HG03025 (cell line): ENCODE results near the gene HOXC10.

ENCODE experiments used
- ATAC-seq: cut with Tn5 transposase; IDR thresholded peaks from one replicate; pipeline ENCODE4 v1.9.1; 2021; ENCODE audit warnings: mild to moderate bottlenecking, moderate library complexity; ENCODE audit not compliant: unreplicated experiment, low FRiP score

Gene HOXC10

DNA sequence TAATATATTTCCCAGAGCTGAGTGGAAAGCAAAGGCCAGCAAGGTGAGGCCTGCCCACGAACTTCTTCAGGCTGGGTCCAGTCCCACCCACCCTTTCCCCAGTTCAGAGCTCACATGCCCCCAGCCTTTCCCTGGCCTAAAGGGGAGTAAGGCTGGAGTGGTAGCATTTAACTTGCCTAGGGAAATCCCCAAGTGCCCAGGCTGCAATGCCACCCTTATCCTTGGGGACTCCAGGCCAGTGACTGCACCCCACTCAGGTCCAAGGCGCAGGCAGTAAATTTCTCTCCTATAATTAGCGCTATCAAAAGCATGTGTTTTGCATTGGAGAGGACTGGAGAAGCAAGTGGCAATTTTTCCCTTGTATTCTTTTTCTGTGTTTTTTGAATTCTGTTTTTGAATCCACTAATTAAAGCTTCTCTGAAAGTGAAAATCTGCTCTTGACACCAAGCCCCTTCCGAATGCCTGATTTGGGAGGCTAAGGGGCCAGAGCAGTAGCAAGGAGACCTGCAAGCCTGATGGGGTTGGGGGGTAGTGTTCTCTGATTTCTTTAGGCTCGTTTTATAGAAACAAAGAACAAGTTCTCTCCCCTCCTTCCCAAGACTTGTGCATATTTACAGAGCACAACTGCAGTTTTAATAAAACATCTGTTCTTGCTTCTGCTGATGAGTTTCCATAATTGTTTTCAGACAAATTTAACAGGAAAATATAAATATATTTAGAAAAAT is 39.8 kb downstream of the HOXC10 start:
- no peak for ATAC-seq

DNA sequence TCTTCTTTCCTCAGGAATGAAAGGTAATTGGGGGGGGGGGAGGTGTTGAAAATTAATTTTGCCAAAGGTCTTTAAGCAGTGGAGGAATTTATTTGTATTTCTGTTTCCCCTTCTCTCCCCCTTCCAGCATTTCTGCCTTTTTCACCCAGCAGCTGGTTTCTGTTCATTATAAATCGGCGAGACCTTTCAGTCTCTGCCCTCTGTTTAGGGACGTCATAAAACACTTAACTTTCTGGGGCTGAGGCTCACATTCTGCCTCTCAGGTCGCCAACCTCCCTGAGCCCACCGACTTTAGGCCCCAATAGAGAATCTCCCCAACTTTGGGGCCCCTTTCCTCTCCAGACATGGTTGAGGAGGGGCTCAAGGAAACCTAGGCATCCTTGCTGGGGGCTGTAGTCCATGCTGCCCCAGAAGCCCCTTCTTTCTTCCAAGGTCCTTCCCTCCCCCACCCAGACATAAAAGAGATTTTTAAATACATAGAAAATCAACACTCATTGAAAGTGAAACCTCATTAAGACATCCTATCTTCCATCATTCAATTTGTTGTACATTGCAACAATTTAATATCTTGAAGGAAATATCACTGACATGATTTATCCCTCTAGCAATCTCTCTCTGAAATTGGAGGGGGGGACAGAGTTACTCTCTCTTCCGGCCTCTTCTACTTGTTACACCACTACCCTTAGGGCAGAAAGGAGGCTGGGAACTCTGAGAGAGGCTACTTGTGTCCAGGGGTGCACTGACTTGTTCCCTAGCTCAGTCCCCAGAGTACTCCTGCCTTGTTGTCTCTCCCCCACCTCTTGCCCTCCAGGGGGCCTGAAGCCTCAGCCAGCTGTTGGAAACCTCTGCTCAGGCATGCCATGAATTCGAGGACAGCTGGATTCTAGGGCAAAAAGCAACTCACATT is 40.8 kb downstream of the HOXC10 start:
- ATAC-seq, result no peak

DNA sequence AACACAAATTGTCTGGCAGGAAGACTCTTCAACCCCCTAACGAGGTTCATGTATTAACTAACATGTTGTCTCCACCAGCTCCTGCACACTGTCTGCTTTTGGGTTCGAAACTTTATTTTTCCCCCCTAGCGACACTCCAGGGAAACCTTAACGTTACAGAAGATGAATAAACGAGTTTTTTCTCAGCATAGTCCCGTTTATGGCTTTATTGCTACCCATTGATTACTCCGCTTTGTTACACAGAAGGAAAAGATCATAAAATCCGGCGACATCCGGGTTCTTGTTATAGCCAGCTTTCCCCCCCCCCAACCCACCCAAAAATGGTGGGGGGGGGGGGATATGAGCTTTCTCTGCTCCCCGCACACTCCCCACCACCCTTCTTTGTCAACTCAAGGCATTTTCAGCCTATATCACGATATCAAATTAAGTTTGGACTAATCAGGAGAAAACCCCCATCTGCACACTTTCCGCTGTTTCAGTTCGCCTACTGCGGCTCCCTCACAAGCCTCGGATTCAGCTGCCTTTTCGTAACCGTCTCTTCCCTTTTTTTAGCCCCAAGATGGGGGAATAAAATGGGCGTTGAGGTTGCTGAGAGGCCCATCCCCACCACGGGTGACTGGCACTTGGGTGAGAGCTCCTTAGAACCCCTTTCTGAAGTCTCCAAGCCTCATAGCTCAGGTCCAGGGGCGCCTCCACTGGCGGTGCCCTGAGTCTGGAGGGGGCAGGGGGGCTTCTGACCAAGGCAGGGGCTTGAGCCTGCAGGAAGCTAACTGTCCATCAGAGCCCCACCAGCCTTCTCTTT is 41.9 kb downstream of the HOXC10 start:
- ATAC-seq, result no peak

- no peak for ATAC-seq
Measured at GRCh38 chr12:54027442-54027786, 42.5 kb downstream of the HOXC10 start.

DNA sequence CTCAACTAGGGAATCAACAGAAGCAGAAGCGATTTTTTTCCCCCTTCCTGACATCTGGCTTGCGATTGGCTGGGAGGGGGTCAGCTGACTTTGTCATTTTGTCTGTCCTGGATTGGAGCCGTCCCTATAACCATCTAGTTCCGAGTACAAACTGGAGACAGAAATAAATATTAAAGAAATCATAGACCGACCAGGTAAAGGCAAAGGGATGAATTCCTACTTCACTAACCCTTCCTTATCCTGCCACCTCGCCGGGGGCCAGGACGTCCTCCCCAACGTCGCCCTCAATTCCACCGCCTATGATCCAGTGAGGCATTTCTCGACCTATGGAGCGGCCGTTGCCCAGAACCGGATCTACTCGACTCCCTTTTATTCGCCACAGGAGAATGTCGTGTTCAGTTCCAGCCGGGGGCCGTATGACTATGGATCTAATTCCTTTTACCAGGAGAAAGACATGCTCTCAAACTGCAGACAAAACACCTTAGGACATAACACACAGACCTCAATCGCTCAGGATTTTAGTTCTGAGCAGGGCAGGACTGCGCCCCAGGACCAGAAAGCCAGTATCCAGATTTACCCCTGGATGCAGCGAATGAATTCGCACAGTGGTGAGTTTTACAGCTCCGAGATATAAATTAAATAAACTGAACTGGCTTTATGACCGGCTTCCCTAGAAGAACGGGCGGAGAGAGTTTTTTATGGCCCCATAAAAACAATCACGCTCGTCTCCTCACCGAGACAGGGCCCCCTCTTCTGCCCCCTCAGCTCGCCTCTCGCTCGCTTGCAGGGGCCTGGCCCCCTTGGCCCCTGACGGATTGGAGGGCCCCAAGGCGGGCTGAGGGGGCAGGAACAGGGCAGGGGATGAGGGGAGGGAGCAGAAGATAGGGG is 43.6 kb downstream of the HOXC10 start, which contains the start of gene HOXC6:
HOXC6 (plus strand) TSS at position 127 of the 888 bp plus-strand sequence; CDS start at position 209, 82 bp downstream.
- ATAC-seq, result no peak

DNA sequence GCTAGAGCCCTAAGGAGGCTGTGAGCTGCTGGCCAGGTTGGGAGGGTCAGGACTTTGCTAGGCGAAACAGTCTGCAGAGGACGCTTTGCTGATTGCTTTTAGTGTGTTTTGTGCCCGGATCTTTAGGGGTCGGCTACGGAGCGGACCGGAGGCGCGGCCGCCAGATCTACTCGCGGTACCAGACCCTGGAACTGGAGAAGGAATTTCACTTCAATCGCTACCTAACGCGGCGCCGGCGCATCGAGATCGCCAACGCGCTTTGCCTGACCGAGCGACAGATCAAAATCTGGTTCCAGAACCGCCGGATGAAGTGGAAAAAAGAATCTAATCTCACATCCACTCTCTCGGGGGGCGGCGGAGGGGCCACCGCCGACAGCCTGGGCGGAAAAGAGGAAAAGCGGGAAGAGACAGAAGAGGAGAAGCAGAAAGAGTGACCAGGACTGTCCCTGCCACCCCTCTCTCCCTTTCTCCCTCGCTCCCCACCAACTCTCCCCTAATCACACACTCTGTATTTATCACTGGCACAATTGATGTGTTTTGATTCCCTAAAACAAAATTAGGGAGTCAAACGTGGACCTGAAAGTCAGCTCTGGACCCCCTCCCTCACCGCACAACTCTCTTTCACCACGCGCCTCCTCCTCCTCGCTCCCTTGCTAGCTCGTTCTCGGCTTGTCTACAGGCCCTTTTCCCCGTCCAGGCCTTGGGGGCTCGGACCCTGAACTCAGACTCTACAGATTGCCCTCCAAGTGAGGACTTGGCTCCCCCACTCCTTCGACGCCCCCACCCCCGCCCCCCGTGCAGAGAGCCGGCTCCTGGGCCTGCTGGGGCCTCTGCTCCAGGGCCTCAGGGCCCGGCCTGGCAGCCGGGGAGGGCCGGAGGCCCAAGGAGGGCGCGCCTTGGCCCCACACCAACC is 44.8 kb downstream of the HOXC10 start:
- ATAC-seq, result no peak

DNA sequence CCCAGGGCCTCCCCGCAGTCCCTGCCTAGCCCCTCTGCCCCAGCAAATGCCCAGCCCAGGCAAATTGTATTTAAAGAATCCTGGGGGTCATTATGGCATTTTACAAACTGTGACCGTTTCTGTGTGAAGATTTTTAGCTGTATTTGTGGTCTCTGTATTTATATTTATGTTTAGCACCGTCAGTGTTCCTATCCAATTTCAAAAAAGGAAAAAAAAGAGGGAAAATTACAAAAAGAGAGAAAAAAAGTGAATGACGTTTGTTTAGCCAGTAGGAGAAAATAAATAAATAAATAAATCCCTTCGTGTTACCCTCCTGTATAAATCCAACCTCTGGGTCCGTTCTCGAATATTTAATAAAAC is 45.5 kb downstream of the HOXC10 start:
- no peak for ATAC-seq

DNA sequence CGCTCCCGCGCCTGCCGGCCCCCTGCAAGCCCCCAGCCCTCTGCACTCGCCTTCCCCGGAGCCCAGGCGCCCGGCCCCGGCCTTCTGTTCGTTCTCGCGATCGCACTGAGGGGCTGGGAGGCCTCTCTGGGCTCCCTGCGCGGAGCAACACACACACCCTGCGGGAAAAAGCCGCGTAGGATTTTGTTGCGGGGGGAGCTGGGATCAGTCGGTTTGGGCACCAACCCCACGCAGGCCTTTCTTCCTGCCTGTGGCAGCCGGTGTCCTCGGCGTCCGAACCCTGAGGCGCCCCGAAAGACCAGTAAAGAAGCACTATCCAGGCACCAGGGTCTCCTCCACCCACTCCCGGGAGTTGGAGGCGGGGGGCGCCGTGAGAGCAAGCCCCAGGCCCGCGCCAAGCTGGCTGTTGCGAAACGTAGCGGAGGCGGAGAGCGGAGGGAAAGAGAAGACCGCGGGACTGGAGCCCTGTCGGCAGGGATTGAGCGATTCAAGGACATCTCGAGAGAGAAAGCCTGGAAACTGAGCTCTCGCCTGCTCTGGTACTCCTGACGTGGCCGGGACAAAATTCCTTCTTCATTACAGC is 46.0 kb downstream of the HOXC10 start:
- ATAC-seq, result no peak

GRCh38 chr12:54031480-54031879 is 46.5 kb downstream of the HOXC10 start:
- ATAC-seq, result no peak

DNA sequence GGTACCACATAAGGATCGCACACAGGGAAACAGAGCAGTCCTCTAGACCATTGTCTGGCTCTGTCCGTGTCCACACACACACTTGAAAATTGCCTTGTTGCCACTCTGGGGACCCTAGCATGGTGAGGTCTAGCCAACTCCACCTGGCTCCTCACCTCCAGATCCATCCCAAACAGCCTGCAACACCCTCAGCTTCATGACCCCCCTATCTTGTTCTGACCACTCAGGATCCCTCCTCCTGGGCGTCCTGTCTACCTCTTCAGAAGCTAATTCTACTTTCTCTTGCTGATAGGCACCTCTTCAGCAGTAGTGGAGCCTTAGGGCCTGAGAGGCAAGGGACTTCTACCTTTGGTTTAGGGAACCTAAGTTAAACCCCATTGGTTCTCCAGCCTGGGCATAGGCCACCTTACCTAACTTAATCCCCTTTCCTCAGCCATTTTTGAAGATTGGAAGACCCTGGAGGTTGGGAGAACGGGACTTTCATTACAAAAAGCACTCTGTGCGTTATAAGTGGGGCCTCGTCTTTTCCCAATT is 47.2 kb downstream of the HOXC10 start:
- ATAC-seq, result no peak

DNA sequence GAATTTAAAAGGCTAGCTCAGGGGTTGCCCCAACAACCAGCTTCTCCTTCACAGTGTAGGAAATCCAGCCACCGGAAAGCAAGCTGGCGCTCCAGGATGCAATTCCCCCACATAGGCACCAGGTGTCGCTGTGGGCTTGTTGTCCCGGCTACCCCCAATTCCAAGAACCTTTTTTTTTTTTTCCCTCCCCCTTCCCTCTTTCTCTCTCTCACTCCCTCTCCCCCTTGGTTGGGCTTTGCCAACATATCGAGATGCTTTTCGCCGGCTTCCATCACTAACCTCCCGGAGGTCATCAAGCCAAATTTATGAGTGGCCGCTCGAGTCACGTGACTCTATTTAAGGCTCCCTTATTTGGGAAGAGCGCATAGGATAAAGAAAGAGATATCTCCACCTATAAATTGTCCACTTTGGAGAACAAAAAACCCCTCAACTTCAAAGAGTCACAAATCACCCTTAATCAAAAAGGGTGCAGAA is 47.7 kb downstream of the HOXC10 start, which contains the start of gene HOXC5:
HOXC5 (plus strand) TSS at position 424 of the 474 bp plus-strand sequence. CDS start 73 bp downstream, outside the sequence.
- ATAC-seq, result no peak

- no peak for ATAC-seq
Measured at GRCh38 chr12:54033106-54033979, 48.4 kb downstream of the HOXC10 start.

DNA sequence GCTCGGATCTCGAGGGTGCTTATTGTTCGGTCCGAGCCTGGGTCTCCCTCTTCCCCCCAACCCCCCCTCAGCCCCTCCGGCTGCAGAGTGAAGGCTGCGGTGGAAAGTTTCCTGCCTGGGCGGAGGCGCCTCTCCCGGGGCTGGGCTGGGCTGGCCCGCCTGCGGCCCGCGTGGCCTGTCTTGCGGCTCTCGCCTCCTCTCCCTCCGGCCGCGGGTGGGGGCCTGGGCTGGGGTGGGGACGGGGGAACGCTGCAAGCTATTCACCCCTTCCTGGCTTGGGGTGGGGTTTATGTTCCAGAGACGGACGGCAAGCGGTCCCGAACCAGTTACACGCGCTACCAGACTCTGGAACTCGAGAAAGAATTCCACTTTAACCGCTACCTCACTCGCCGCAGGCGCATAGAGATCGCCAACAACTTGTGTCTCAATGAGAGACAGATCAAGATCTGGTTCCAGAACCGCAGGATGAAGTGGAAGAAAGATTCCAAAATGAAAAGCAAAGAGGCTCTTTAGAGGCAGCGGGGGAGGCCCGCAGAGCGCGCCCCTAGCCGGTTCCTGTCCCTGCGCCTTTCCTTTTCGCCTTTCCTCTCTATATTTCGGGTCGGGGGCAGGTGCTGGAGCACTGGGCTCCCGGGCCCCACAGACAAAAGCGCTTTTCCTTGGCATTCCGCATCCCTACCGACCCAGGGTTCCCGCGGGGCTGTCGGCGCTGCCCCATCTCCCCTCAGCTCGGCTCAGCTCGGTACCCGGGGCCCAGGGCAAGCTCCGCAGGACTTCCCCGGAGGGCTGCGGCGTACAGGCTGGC is 49.2 kb downstream of the HOXC10 start:
- ATAC-seq, result no peak

DNA sequence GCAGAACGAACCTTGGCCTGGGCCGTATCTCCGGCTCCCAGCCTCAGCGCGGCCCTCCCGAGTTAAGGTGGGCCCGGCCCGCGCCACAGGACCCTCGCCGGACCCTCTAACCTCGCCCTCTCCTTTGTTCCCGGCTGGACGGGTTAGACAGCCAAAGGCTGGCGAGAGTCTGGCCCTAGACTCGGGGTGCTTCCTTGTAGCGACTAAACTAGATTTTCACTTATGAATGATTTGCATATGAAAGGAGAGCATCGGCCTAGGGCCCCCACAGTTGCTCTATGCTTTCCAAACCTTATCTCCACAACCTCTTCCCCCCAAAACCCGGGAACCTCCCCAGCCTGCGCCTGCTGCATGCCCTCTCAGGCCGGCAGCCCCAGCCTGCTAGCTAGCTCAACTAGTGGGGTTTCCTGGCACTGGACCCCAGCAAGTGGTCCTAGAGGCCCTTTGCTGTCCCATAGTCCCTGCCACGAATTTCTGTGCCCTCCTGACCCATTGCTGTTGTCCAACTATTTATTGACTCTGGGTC is 49.9 kb downstream of the HOXC10 start:
- ATAC-seq, result no peak

GRCh38 chr12:54035568-54036264 is 50.8 kb downstream of the HOXC10 start:
- ATAC-seq, result no peak
